Thymus (tissue), 11 donors: ENCODE results near the gene IL1RN. TPM values are rescaled to one million over a fixed set of nuclear protein-coding genes. Genes with fewer than 3 reads are reported as not detected.

Experiments used
- DNase-seq, 9 donors: peaks; one replicate each; pipeline ENCODE4 v3.0.0-alpha.2; 2013; ENCODE audit warnings: low spot score in 9 of 9, low read depth in 6 of 9, missing footprints in 1 of 9
- H3K27ac ChIP-seq, 2 donors: one replicate each; pipeline ENCODE4 v1.5.1; 2013; ENCODE audit warnings: control low read depth in 1 of 2, low read depth in 1 of 2, low read length in 1 of 2, mild to moderate bottlenecking in 1 of 2, moderate library complexity in 1 of 2
- H3K27me3 ChIP-seq, 2 donors: one replicate each; pipeline ENCODE4 v1.5.1; 2013; ENCODE audit warnings: low read length in 1 of 2; ENCODE audit not compliant: control insufficient read depth in 2 of 2, insufficient read depth in 1 of 2
- H3K36me3 ChIP-seq, 2 donors: one replicate each; pipeline ENCODE4 v1.5.1; 2013; ENCODE audit warnings: low read length in 1 of 2, mild to moderate bottlenecking in 1 of 2, moderate library complexity in 1 of 2; ENCODE audit not compliant: control insufficient read depth in 2 of 2, insufficient read depth in 2 of 2
- H3K4me1 ChIP-seq, 2 donors: one replicate each; pipeline ENCODE4 v1.5.1; 2013; ENCODE audit warnings: low read length in 2 of 2; ENCODE audit not compliant: control insufficient read depth in 2 of 2, insufficient read depth in 2 of 2
- H3K4me3 ChIP-seq, 2 donors: one replicate each; pipeline ENCODE4 v1.5.1; 2013; ENCODE audit warnings: low read length in 2 of 2, control low read depth in 1 of 2, mild to moderate bottlenecking in 1 of 2
- H3K9me3 ChIP-seq, 2 donors: one replicate each; pipeline ENCODE4 v1.5.1; 2013; ENCODE audit warnings: low read length in 1 of 2, mild to moderate bottlenecking in 1 of 2; ENCODE audit not compliant: control insufficient read depth in 2 of 2, insufficient read depth in 1 of 2
- WGBS: extraction: QIAGEN DNeasy Blood & Tissue Kit; methylation state at CpG from one replicate; pipeline ENCODE4 v1.1.7; 2013; 5-methylcytosine and 5-hydroxymethylcytosine counted together
- polyA plus RNA-seq: library from polyadenylated mRNA; stranded (reverse); fragments of 200-250 nt; gene quantifications from one replicate; pipeline ENCODE4 v1.2.3, GENCODE V29; 2013
- total RNA-seq: library from RNA; stranded (reverse); fragments of 120-200 nt; gene quantifications from one replicate; pipeline ENCODE4 v1.2.4, GENCODE V29; 2013
- donor health status: healthy.

IL1RN gene
- total and polyA plus RNA-seq, 2 donors, result 2.7 to 16.9 TPM

- WGBS, result 73% methylated on average over 7 of the region's 7 CpGs
- Histone ChIP-seq H3K4me3 (no peak overlapping the region), H3K9me3 (no peaks in the 10 kb centered on the region), H3K27ac (peak overlapping the region in 1 of 2 donors; percentile 93), H3K27me3 (no peaks in the 10 kb centered on the region), H3K36me3 (no peaks in the 10 kb centered on the region), H3K4me1 (peaks cover 19 to 47% of the 10 kb centered on the region in 2 donors)
- DNase-seq, result peak in 1 of 9 donors; percentile 52
Measured at GRCh38 chr2:113133704-113134598, 6.6 kb downstream of the IL1RN start.

- Histone ChIP-seq H3K4me3 (no peak overlapping the region), H3K27me3 (no peaks in the 10 kb centered on the region), H3K4me1 (peaks cover 19 to 49% of the 10 kb centered on the region in 2 donors), H3K27ac (peak overlapping the region in 1 of 2 donors; percentile 93), H3K9me3 (no peaks in the 10 kb centered on the region), H3K36me3 (no peaks in the 10 kb centered on the region)
- no peak for DNase-seq
Measured at GRCh38 chr2:113134717-113135116, 7.3 kb downstream of the IL1RN start.

- H3K4me3 ChIP-seq, result no peak overlapping the region
- H3K27me3 ChIP-seq, result no peaks in the 10 kb centered on the region
- H3K27ac ChIP-seq, result peak overlapping the region in 1 of 2 donors; percentile 93
- WGBS, result 66% methylated on average over 1 of the region's 1 CpG
- H3K36me3 ChIP-seq, result no peaks in the 10 kb centered on the region
- DNase-seq, result peak in 6 of 9 donors; percentile 44 to 79 (median 62)
- no peaks in the 10 kb centered on the region for H3K9me3 ChIP-seq
- H3K4me1 ChIP-seq, result peaks cover 19 to 49% of the 10 kb centered on the region in 2 donors
Measured at GRCh38 chr2:113135317-113135716, 7.9 kb downstream of the IL1RN start.

- no peaks in the 10 kb centered on the region for H3K27me3 ChIP-seq
- 52% methylated on average over 8 of the region's 8 CpGs for WGBS
- no peak overlapping the region for H3K4me3 ChIP-seq
- peak in 6 of 9 donors; percentile 48 to 75 (median 65) for DNase-seq
- no peaks in the 10 kb centered on the region for H3K36me3 ChIP-seq
- H3K9me3 ChIP-seq, result no peaks in the 10 kb centered on the region
- H3K27ac ChIP-seq, result no peak overlapping the region
- H3K4me1 ChIP-seq, result peaks cover 19 to 49% of the 10 kb centered on the region in 2 donors
Measured at GRCh38 chr2:113136828-113137775, 9.7 kb downstream of the IL1RN start.

GRCh38 chr2:113137827-113138226 lies 10.4 kb downstream of the IL1RN start:
- no peaks in the 10 kb centered on the region for H3K9me3 ChIP-seq
- H3K4me3 ChIP-seq, result no peak overlapping the region
- peaks cover 19 to 47% of the 10 kb centered on the region in 2 donors for H3K4me1 ChIP-seq
- 100% methylated on average over 1 of the region's 1 CpG for WGBS
- DNase-seq, result no peak
- no peaks in the 10 kb centered on the region for H3K27me3 ChIP-seq
- no peak overlapping the region for H3K27ac ChIP-seq
- no peaks in the 10 kb centered on the region for H3K36me3 ChIP-seq

- peak; percentile 63 to 95 (median 91) for DNase-seq
- peaks cover 16 to 39% of the 10 kb centered on the region in 2 donors for H3K4me1 ChIP-seq
- H3K27me3 ChIP-seq, result no peaks in the 10 kb centered on the region
- H3K36me3 ChIP-seq, result no peaks in the 10 kb centered on the region
- WGBS, result 43% methylated on average over 13 of the region's 13 CpGs
- H3K27ac ChIP-seq, result no peak overlapping the region
- no peak overlapping the region for H3K4me3 ChIP-seq
- H3K9me3 ChIP-seq, result no peaks in the 10 kb centered on the region
Measured at GRCh38 chr2:113138428-113139322, 11.3 kb downstream of the IL1RN start.

- H3K4me1 ChIP-seq, result peaks cover 4 to 11% of the 10 kb centered on the region in 2 donors
- no peak overlapping the region for H3K4me3 ChIP-seq
- H3K36me3 ChIP-seq, result no peaks in the 10 kb centered on the region
- no peaks in the 10 kb centered on the region for H3K9me3 ChIP-seq
- 93% methylated on average over 6 of the region's 6 CpGs for WGBS
- no peak for DNase-seq
- H3K27me3 ChIP-seq, result no peaks in the 10 kb centered on the region
- no peak overlapping the region for H3K27ac ChIP-seq
Measured at GRCh38 chr2:113141451-113141850, 14.1 kb downstream of the IL1RN start.

- H3K36me3 ChIP-seq, result no peaks in the 10 kb centered on the region
- H3K4me1 ChIP-seq, result peaks cover 4 to 9% of the 10 kb centered on the region in 2 donors
- H3K27ac ChIP-seq, result no peak overlapping the region
- H3K27me3 ChIP-seq, result no peaks in the 10 kb centered on the region
- DNase-seq, result no peak
- no peak overlapping the region for H3K4me3 ChIP-seq
- 97% methylated on average over 2 of the region's 2 CpGs for WGBS
- no peaks in the 10 kb centered on the region for H3K9me3 ChIP-seq
Measured at GRCh38 chr2:113142290-113142689, 14.9 kb downstream of the IL1RN start.
